Naive thymus-derived CD4-positive, alpha-beta T cell (primary cell): ENCODE results near the gene OSBPL5. TPM values are rescaled to one million over a fixed set of nuclear protein-coding genes. Genes with fewer than 3 reads are reported as not detected.
A peak's percentile ranks its signal among the peaks of the same experiment; 100 is the strongest.

Source experiments
- ATAC-seq: fragments of 150-1000 bp; cut with Tn5 transposase; 2 replicates; pipeline ENCODE4 v1.10.0; 2021; ENCODE audit warnings: mild to moderate bottlenecking, moderate library complexity
- CTCF ChIA-PET: fragments of 350-600 bp; sonication (Branson Sonifier 250); formaldehyde crosslinking; loops from one replicate; lab custom pipeline; 2021; ENCODE audit warnings: antibody characterized with exemption; lab: Charles Lee
- POLR2A ChIA-PET: fragments of 350-600 bp; sonication (Branson Sonifier 250); formaldehyde crosslinking; loops from one replicate; lab custom pipeline; 2021; ENCODE audit warnings: antibody characterized with exemption, inconsistent platforms; lab: Charles Lee
- DNase-seq, 9 donors: peaks; one replicate each; pipeline versions ENCODE4 v3.0.0 to v3.0.0-alpha.2; 2020 to 2022; ENCODE audit warnings: mixed read lengths in 1 of 9
- H3K27ac ChIP-seq: one replicate; pipeline ENCODE4 v1.7.0; 2013; ENCODE audit warnings: mild to moderate bottlenecking, low read depth, low read length, moderate library complexity
- H3K27me3 ChIP-seq, 2 donors: one replicate each; pipeline ENCODE4 v1.7.0; 2013; ENCODE audit warnings: low read length in 2 of 2, mild to moderate bottlenecking in 2 of 2, moderate library complexity in 2 of 2; ENCODE audit not compliant: control insufficient read depth in 2 of 2, insufficient read depth in 2 of 2
- H3K36me3 ChIP-seq, 3 experiments: 1 replicate in 2 of 3; 2 replicates in 1 of 3; pipeline ENCODE4 v1.7.0; 2013; ENCODE audit warnings: low read length in 3 of 3, mild to moderate bottlenecking in 3 of 3, moderate library complexity in 1 of 3; ENCODE audit not compliant: insufficient read depth in 3 of 3, control insufficient read depth in 2 of 3
- H3K4me1 ChIP-seq, 2 donors: one replicate each; pipeline ENCODE4 v1.7.0; 2013; ENCODE audit warnings: low read length in 2 of 2, mild to moderate bottlenecking in 2 of 2, moderate library complexity in 1 of 2; ENCODE audit not compliant: control insufficient read depth in 2 of 2, insufficient read depth in 2 of 2
- H3K4me3 ChIP-seq: 2 replicates; pipeline ENCODE4 v1.7.0; 2013; ENCODE audit warnings: mild to moderate bottlenecking, low read length
- H3K9me3 ChIP-seq, 3 experiments: 1 replicate in 2 of 3; 2 replicates in 1 of 3; pipeline ENCODE4 v1.7.0; 2013; ENCODE audit warnings: low read length in 3 of 3; ENCODE audit not compliant: control insufficient read depth in 2 of 3
- H3K27ac Mint-ChIP-seq, 9 donors: one replicate each; pipeline ENCODE4 v1.8.0; 2020 to 2022; ENCODE audit warnings: mixed read lengths in 9 of 9, mild to moderate bottlenecking in 8 of 9, moderate library complexity in 5 of 9, inconsistent platforms in 2 of 9
- H3K27me3 Mint-ChIP-seq, 5 donors: one replicate each; pipeline ENCODE4 v1.8.0; 2021 to 2022; ENCODE audit warnings: mixed read lengths in 5 of 5, mild to moderate bottlenecking in 1 of 5
- H3K36me3 Mint-ChIP-seq, 5 donors: one replicate each; pipeline ENCODE4 v1.8.0; 2020 to 2022; ENCODE audit warnings: mixed read lengths in 5 of 5, mild to moderate bottlenecking in 3 of 5, inconsistent platforms in 1 of 5
- H3K4me1 Mint-ChIP-seq, 7 donors: one replicate each; pipeline ENCODE4 v1.8.0; 2020 to 2022; ENCODE audit warnings: mixed read lengths in 7 of 7, mild to moderate bottlenecking in 3 of 7, inconsistent platforms in 1 of 7
- H3K4me3 Mint-ChIP-seq, 10 donors: one replicate each; pipeline ENCODE4 v1.8.0; 2020 to 2022; ENCODE audit warnings: mild to moderate bottlenecking in 10 of 10, mixed read lengths in 10 of 10, moderate library complexity in 6 of 10, inconsistent platforms in 2 of 10
- H3K9me3 Mint-ChIP-seq, 11 donors: one replicate each; pipeline ENCODE4 v1.8.0; 2020 to 2022; ENCODE audit warnings: mixed read lengths in 11 of 11, mild to moderate bottlenecking in 4 of 11, inconsistent platforms in 1 of 11, moderate library complexity in 1 of 11
- intact Hi-C, 2 donors: fragments of 100-400 bp; cut with micrococcal nuclease; formaldehyde crosslinking; loops; one replicate each; pipeline ENCODE4 v1.15.1; 2023
- polyA plus RNA-seq, 2 donors: library from polyadenylated mRNA; unstranded; fragments of 300-500 nt; fragmentation: Illumina TruSeq; gene quantifications; one replicate each; pipeline ENCODE4 v1.2.3, GENCODE V29; 2021
- total RNA-seq, 6 experiments: library from RNA in 5 of 6; stranded (reverse) in 5 of 6; gene quantifications; 1 replicate in 5 of 6; 2 replicates in 1 of 6; pipeline ENCODE4 v1.2.3 and lab custom pipeline; 2021 to 2026

OSBPL5 gene
- total and polyA plus RNA-seq, 7 experiments from 2014 or later: 0.51 to 76.7 (median 5.5) TPM

GRCh38 chr11:3046641-3047040 is 118.5 kb downstream of the OSBPL5 start:
- H3K27me3 Mint-ChIP-seq: no peaks in the 10 kb centered on the region
- H3K27me3 ChIP-seq: no peaks in the 10 kb centered on the region
- POLR2A ChIA-PET: interaction anchor here (0.8 kb wide), 1 partner anchor 9 kb away, joined by 3 read pairs; no protein-coding TSS in a partner anchor
- no peaks in the 10 kb centered on the region for H3K9me3 Mint-ChIP-seq
- no peak overlapping the region for H3K27ac ChIP-seq
- no peak overlapping the region for H3K4me3 Mint-ChIP-seq
- no peaks in the 10 kb centered on the region for H3K9me3 ChIP-seq
- CTCF ChIA-PET: interaction anchor here (0.6 to 0.7 kb wide), 2 partner anchors 9 to 30 kb away, joined by 3 read pairs; no protein-coding TSS in a partner anchor
- no peak for DNase-seq
- no peak overlapping the region for H3K4me3 ChIP-seq
- ATAC-seq: no peak
- H3K36me3 ChIP-seq: peaks cover 0 to 59% (median 4%) of the 10 kb centered on the region in 3 experiments
- intact Hi-C loops: no loop called here
- peaks cover 0 to 3% (median 2%) of the 10 kb centered on the region in 5 donors for H3K36me3 Mint-ChIP-seq
- peak overlapping the region in 1 of 9 donors; percentile 5 for H3K27ac Mint-ChIP-seq
- H3K4me1 Mint-ChIP-seq: peaks cover 18 to 36% (median 24%) of the 10 kb centered on the region in 7 donors
- H3K4me1 ChIP-seq: peaks cover under 1 to 15% of the 10 kb centered on the region in 2 donors

GRCh38 chr11:3046190-3046589 is 118.9 kb downstream of the OSBPL5 start:
- ChIA-PET CTCF (interaction anchor here (0.7 kb wide), 1 partner anchor 10 kb away, joined by 3 read pairs; no protein-coding TSS in a partner anchor), POLR2A (no interaction called here)
- no peak overlapping the region for H3K27ac ChIP-seq
- H3K4me3 Mint-ChIP-seq: no peak overlapping the region
- no peaks in the 10 kb centered on the region for H3K27me3 Mint-ChIP-seq
- DNase-seq: no peak
- intact Hi-C loops: no loop called here
- no peaks in the 10 kb centered on the region for H3K9me3 ChIP-seq
- H3K36me3 Mint-ChIP-seq: peaks cover 0 to 3% (median 2%) of the 10 kb centered on the region in 5 donors
- H3K4me1 ChIP-seq: peaks cover 0 to 15% of the 10 kb centered on the region in 2 donors
- no peak overlapping the region for H3K4me3 ChIP-seq
- no peaks in the 10 kb centered on the region for H3K9me3 Mint-ChIP-seq
- H3K36me3 ChIP-seq: peaks cover 0 to 62% (median 6%) of the 10 kb centered on the region in 3 experiments
- no peaks in the 10 kb centered on the region for H3K27me3 ChIP-seq
- no peak for ATAC-seq
- no peak overlapping the region for H3K27ac Mint-ChIP-seq
- H3K4me1 Mint-ChIP-seq: peaks cover 13 to 32% (median 20%) of the 10 kb centered on the region in 7 donors

- DNase-seq (no peak), ATAC-seq (no peak)
- Mint-ChIP-seq H3K4me1 (peaks cover 4 to 22% (median 13%) of the 10 kb centered on the region in 7 donors), H3K36me3 (peaks cover 0 to 6% (median 4%) of the 10 kb centered on the region in 5 donors), H3K4me3 (no peak overlapping the region), H3K9me3 (no peaks in the 10 kb centered on the region), H3K27me3 (no peaks in the 10 kb centered on the region), H3K27ac (no peak overlapping the region)
- H3K4me3 ChIP-seq: no peak overlapping the region
- intact Hi-C loops: no loop called here
- peaks cover 0 to 7% of the 10 kb centered on the region in 2 donors for H3K4me1 ChIP-seq
- ChIA-PET CTCF (no interaction called here), POLR2A (no interaction called here)
- peaks cover 0 to 70% (median 6%) of the 10 kb centered on the region in 3 experiments for H3K36me3 ChIP-seq
- no peak overlapping the region for H3K27ac ChIP-seq
- H3K9me3 ChIP-seq: no peaks in the 10 kb centered on the region
- H3K27me3 ChIP-seq: no peaks in the 10 kb centered on the region
Observed at GRCh38 chr11:3044915-3045314, 120.2 kb downstream of the OSBPL5 start.

GRCh38 chr11:3044004-3044403 is 121.1 kb downstream of the OSBPL5 start:
- CTCF ChIA-PET: no interaction called here
- POLR2A ChIA-PET: no interaction called here
- Mint-ChIP-seq H3K27me3 (no peaks in the 10 kb centered on the region), H3K27ac (peak overlapping the region in 2 of 9 donors; percentile 10 to 21), H3K36me3 (peaks cover 0 to 11% (median 4%) of the 10 kb centered on the region in 5 donors), H3K4me1 (peaks cover 3 to 14% (median 9%) of the 10 kb centered on the region in 7 donors), H3K4me3 (no peak overlapping the region), H3K9me3 (no peaks in the 10 kb centered on the region)
- H3K4me3 ChIP-seq: no peak overlapping the region
- ATAC-seq: no peak
- peaks cover 0 to 73% (median 6%) of the 10 kb centered on the region in 3 experiments for H3K36me3 ChIP-seq
- H3K27ac ChIP-seq: no peak overlapping the region
- no peak for DNase-seq
- H3K27me3 ChIP-seq: no peaks in the 10 kb centered on the region
- intact Hi-C loops: no loop called here
- no peaks in the 10 kb centered on the region for H3K9me3 ChIP-seq
- no peaks in the 10 kb centered on the region for H3K4me1 ChIP-seq

- Histone ChIP-seq H3K27me3 (no peaks in the 10 kb centered on the region), H3K4me3 (no peak overlapping the region), H3K9me3 (no peaks in the 10 kb centered on the region), H3K36me3 (peaks cover 0 to 77% (median 6%) of the 10 kb centered on the region in 3 experiments), H3K4me1 (no peaks in the 10 kb centered on the region), H3K27ac (no peak overlapping the region)
- H3K36me3 Mint-ChIP-seq: peaks cover 0 to 15% (median 4%) of the 10 kb centered on the region in 5 donors
- intact Hi-C loops: no loop called here
- ChIA-PET CTCF (interaction anchor here (1.3 kb wide), 1 partner anchor 49 kb away, joined by 3 read pairs; no protein-coding TSS in a partner anchor), POLR2A (no interaction called here)
- no peaks in the 10 kb centered on the region for H3K9me3 Mint-ChIP-seq
- no peak for ATAC-seq
- peaks cover 4 to 14% (median 9%) of the 10 kb centered on the region in 7 donors for H3K4me1 Mint-ChIP-seq
- H3K4me3 Mint-ChIP-seq: no peak overlapping the region
- DNase-seq: no peak
- peak overlapping the region in 2 of 9 donors; percentile 18 to 41 for H3K27ac Mint-ChIP-seq
- H3K27me3 Mint-ChIP-seq: no peaks in the 10 kb centered on the region
Observed at GRCh38 chr11:3043315-3043871, 121.7 kb downstream of the OSBPL5 start.

- H3K36me3 ChIP-seq: peaks cover 3 to 81% (median 8%) of the 10 kb centered on the region in 3 experiments
- H3K27ac Mint-ChIP-seq: peak overlapping the region in 1 of 9 donors; percentile 53
- CTCF ChIA-PET: interaction anchor here (1.3 kb wide), 1 partner anchor 50 kb away, joined by 3 read pairs; no protein-coding TSS in a partner anchor
Observed at GRCh38 chr11:3042496-3043314, 122.4 kb downstream of the OSBPL5 start.

More at GRCh38 chr11:3042496-3043314, 122.4 kb downstream of the OSBPL5 start:
- ATAC-seq (no peak), DNase-seq (no peak)
- peaks cover 0 to 18% (median 9%) of the 10 kb centered on the region in 5 donors for H3K36me3 Mint-ChIP-seq
- H3K9me3 Mint-ChIP-seq: no peaks in the 10 kb centered on the region
- H3K27me3 Mint-ChIP-seq: no peaks in the 10 kb centered on the region
- POLR2A ChIA-PET: no interaction called here
- intact Hi-C loops: no loop called here
- Histone ChIP-seq H3K4me1 (peaks cover 0 to 3% of the 10 kb centered on the region in 2 donors), H3K4me3 (no peak overlapping the region), H3K27me3 (no peaks in the 10 kb centered on the region), H3K9me3 (no peaks in the 10 kb centered on the region), H3K27ac (no peak overlapping the region)
- no peak overlapping the region for H3K4me3 Mint-ChIP-seq
- H3K4me1 Mint-ChIP-seq: peaks cover under 1 to 20% (median 9%) of the 10 kb centered on the region in 7 donors
